IMR-90 (cell line): Measurements from ENCODE around the gene VSX2. TPM values are rescaled to one million over a fixed set of nuclear protein-coding genes. Genes with fewer than 3 reads are reported as not detected.

Source experiments
- ATAC-seq: fragments of 200-7000 bp; cut with Tn5 transposase; 2 replicates; pipeline ENCODE4 v1.9.1; 2020; ENCODE audit warnings: low read depth, mild to moderate bottlenecking, moderate library complexity
- BruUV-seq: library from RNA; stranded (reverse); fragments of 400-500 nt; replicated peaks from 2 replicates; lab custom pipeline; 2021; lab: Mats Ljungman, UMichigan
- CTCF ChIA-PET: fragments of 300-600 bp; formaldehyde crosslinking; extraction: SDS; loops from one replicate; lab custom pipeline; 2021; ENCODE audit warnings: antibody characterized with exemption; lab: Yijun Ruan, JAX
- POLR2A ChIA-PET: fragments of 300-600 bp; sonication (Branson Sonifier 250); formaldehyde crosslinking; loops from one replicate; lab custom pipeline; 2022; ENCODE audit warnings: antibody characterized with exemption; ENCODE audit not compliant: unreplicated experiment; lab: Charles Lee
- DNase-seq: peaks from one replicate; pipeline ENCODE4 v3.0.0; 2013
- H2AFZ ChIP-seq: replicated peaks from 2 replicates; pipeline ENCODE3; 2013; ENCODE audit warnings: low read length, mild to moderate bottlenecking; ENCODE audit not compliant: poor library complexity
- H2AK5ac ChIP-seq: 2 replicates; pipeline ENCODE4 v1.6.1; 2013; ENCODE audit warnings: low read depth, low read length, inconsistent platforms
- H2AK9ac ChIP-seq: replicated peaks from 2 replicates; pipeline ENCODE3; 2013; ENCODE audit warnings: mild to moderate bottlenecking, low read depth, low read length, moderate library complexity; ENCODE audit not compliant: poor library complexity
- H2BK120ac ChIP-seq: 2 replicates; pipeline ENCODE4 v1.6.1; 2013; ENCODE audit warnings: low read depth, low read length, inconsistent platforms
- H2BK15ac ChIP-seq: 3 replicates; pipeline ENCODE4 v1.6.1; 2013; ENCODE audit warnings: low read depth, low read length, inconsistent platforms
- H2BK20ac ChIP-seq: 2 replicates; pipeline ENCODE4 v1.6.1; 2013; ENCODE audit warnings: low read depth, mild to moderate bottlenecking, inconsistent platforms, low read length, moderate library complexity
- H2BK5ac ChIP-seq: 2 replicates; pipeline ENCODE4 v1.6.1; 2013; ENCODE audit warnings: mild to moderate bottlenecking, low read depth, low read length, inconsistent platforms; ENCODE audit not compliant: poor library complexity, severe bottlenecking
- H3K14ac ChIP-seq: replicated peaks from 2 replicates; pipeline ENCODE4 v1.6.1; 2013; ENCODE audit warnings: low read depth, low read length, inconsistent platforms
- H3K18ac ChIP-seq: 2 replicates; pipeline ENCODE4 v1.6.1; 2013; ENCODE audit warnings: low read depth, low read length, control low read depth
- H3K23ac ChIP-seq: 2 replicates; pipeline ENCODE4 v1.6.1; 2013; ENCODE audit warnings: low read depth, low read length, inconsistent platforms
- H3K27ac ChIP-seq: 2 replicates; pipeline ENCODE4 v1.5.1; 2013; ENCODE audit warnings: mild to moderate bottlenecking, control low read depth, low read length; ENCODE audit not compliant: insufficient read depth
- H3K27me3 ChIP-seq: 2 replicates; pipeline ENCODE4 v1.6.1; 2013; ENCODE audit warnings: low read length; ENCODE audit not compliant: control insufficient read depth, insufficient read depth
- H3K36me3 ChIP-seq: 2 replicates; pipeline ENCODE4 v1.6.1; 2013; ENCODE audit warnings: low read length, mixed read lengths; ENCODE audit not compliant: control insufficient read depth, insufficient read depth
- H3K4ac ChIP-seq: 2 replicates; pipeline ENCODE4 v1.6.1; 2013; ENCODE audit warnings: low read depth, low read length, inconsistent platforms
- H3K4me1 ChIP-seq: 2 replicates; pipeline ENCODE4 v1.6.1; 2013; ENCODE audit warnings: low read length, mixed read lengths; ENCODE audit not compliant: control insufficient read depth, insufficient read depth
- H3K4me2 ChIP-seq: 2 replicates; pipeline ENCODE4 v1.6.1; 2013; ENCODE audit warnings: low read depth, mild to moderate bottlenecking, control low read depth, low read length, moderate library complexity
- H3K4me3 ChIP-seq: 2 replicates; pipeline ENCODE4 v1.5.1; 2013; ENCODE audit warnings: low read depth, mild to moderate bottlenecking, control low read depth, low read length, moderate library complexity; ENCODE audit not compliant: insufficient read depth
- H3K56ac ChIP-seq: 2 replicates; pipeline ENCODE4 v1.6.1; 2013; ENCODE audit warnings: low read length, inconsistent platforms; ENCODE audit not compliant: insufficient read depth; ENCODE audit errors: extremely low read depth
- H3K79me1 ChIP-seq, 2 experiments: 2 replicates each; pipeline ENCODE4 v1.6.1; 2013; ENCODE audit warnings: low read length in 2 of 2, inconsistent platforms in 1 of 2, low read depth in 1 of 2
- H3K9ac ChIP-seq: 2 replicates; pipeline ENCODE4 v1.6.1; 2013; ENCODE audit warnings: low read depth, low read length, control low read depth
- H3K9me1 ChIP-seq: 2 replicates; pipeline ENCODE4 v1.6.1; 2013; ENCODE audit warnings: low read length, inconsistent platforms; ENCODE audit not compliant: insufficient read depth
- H3K9me3 ChIP-seq: 2 replicates; pipeline ENCODE4 v1.6.1; 2013; ENCODE audit warnings: low read length; ENCODE audit not compliant: control insufficient read depth, insufficient read depth
- H4K20me1 ChIP-seq: 2 replicates; pipeline ENCODE4 v1.6.1; 2013; ENCODE audit warnings: low read length, inconsistent platforms; ENCODE audit not compliant: insufficient read depth
- H4K5ac ChIP-seq: 2 replicates; pipeline ENCODE4 v1.6.1; 2013; ENCODE audit warnings: mild to moderate bottlenecking, low read depth, low read length, control low read depth
- H4K8ac ChIP-seq, 2 experiments: 2 replicates each; pipeline ENCODE4 v1.6.1; 2013; ENCODE audit warnings: low read depth in 2 of 2, low read length in 2 of 2, control low read depth in 1 of 2, inconsistent platforms in 1 of 2
- H4K91ac ChIP-seq: 2 replicates; pipeline ENCODE4 v1.6.1; 2013; ENCODE audit warnings: low read depth, low read length, inconsistent platforms; ENCODE audit not compliant: insufficient read depth
- BHLHE40 ChIP-seq: fragments of 150-350 bp; IDR thresholded peaks from 2 replicates; pipeline ENCODE4 v1.6.1; 2016; ENCODE audit warnings: mild to moderate bottlenecking, low read depth, low read length
- CEBPB ChIP-seq: IDR thresholded peaks from 2 replicates; pipeline ENCODE4 v1.6.1; 2012; ENCODE audit warnings: low read depth, low read length, improper control_type of control experiment
- CHD1 ChIP-seq: IDR thresholded peaks from 2 replicates; pipeline ENCODE4 v1.6.1; 2012; ENCODE audit warnings: low read depth, low read length, improper control_type of control experiment
- CTCF ChIP-seq: conservative IDR thresholded peaks from 2 replicates; pipeline ENCODE4 v1.5.1; 2012; ENCODE audit warnings: mild to moderate bottlenecking, low read depth, low read length, improper control_type of control experiment
- ELK1 ChIP-seq: fragments of 150-350 bp; IDR thresholded peaks from 2 replicates; pipeline ENCODE4 v1.6.1; 2016; ENCODE audit warnings: low read depth, mild to moderate bottlenecking, low read length, moderate library complexity, borderline replicate concordance
- FOS ChIP-seq: fragments of 150-350 bp; IDR thresholded peaks from 2 replicates; pipeline ENCODE4 v1.6.1; 2016; ENCODE audit warnings: low read depth, low read length
- MAFK ChIP-seq: IDR thresholded peaks from 2 replicates; pipeline ENCODE4 v1.6.1; 2012; ENCODE audit warnings: low read depth, low read length, improper control_type of control experiment
- MAZ ChIP-seq: IDR thresholded peaks from 2 replicates; pipeline ENCODE4 v1.6.1; 2012; ENCODE audit warnings: low read depth, mild to moderate bottlenecking, low read length, improper control_type of control experiment, moderate library complexity, borderline replicate concordance
- USF2 ChIP-seq: fragments of 150-350 bp; IDR thresholded peaks from 2 replicates; pipeline ENCODE4 v1.6.1; 2017; ENCODE audit warnings: mild to moderate bottlenecking, antibody characterized with exemption, low read length, low read depth
- WGBS, 2 experiments: methylation state at CpG; one replicate each; pipeline versions ENCODE4 v1.1.5 to v1.1.7; 2013; ENCODE audit warnings: missing lambda C conversion rate in 2 of 2; ENCODE audit not compliant: insufficient read length in 1 of 2; ENCODE audit errors: extremely low coverage in 2 of 2; 5-methylcytosine and 5-hydroxymethylcytosine counted together
- dilution Hi-C: fragments of 300-500 bp; cut with HindIII; formaldehyde crosslinking; loops from one replicate; pipeline ENCODE4 v1.14.3; 2018; ENCODE audit warnings: low sequenced_read_pairs; ENCODE audit not compliant: unreplicated experiment
- in situ Hi-C: fragments of 300-500 bp; cut with MboI; formaldehyde crosslinking; loops from 3 replicates; pipeline ENCODE4 v1.14.3; 2019; ENCODE audit warnings: low sequenced_read_pairs, inconsistent platforms, mixed read lengths
- intact Hi-C: fragments of 100-400 bp; cut with micrococcal nuclease; formaldehyde crosslinking; loops from 2 replicates; pipeline ENCODE4 v1.10.0; 2022
- polyA plus RNA-seq, 3 experiments: library from polyadenylated mRNA; depleted of rRNA; stranded (reverse); fragments of >200 nt; gene quantifications; 2 replicates each; pipeline ENCODE4 v1.2.3, GENCODE V29; 2012; ENCODE audit warnings: low replicate concordance in 1 of 3
- total RNA-seq: library from RNA; depleted of rRNA; stranded (reverse); fragments of >200 nt; gene quantifications from 2 replicates; pipeline ENCODE4 v1.2.3, GENCODE V29; 2012

The VSX2 gene
- total and polyA plus RNA-seq, 2 of the 4 experiments (the other 2 are of a cell fraction): not detected

GRCh38 chr14:74249433-74250375, 10.5 kb downstream of the VSX2 start:
- Histone ChIP-seq H3K9me3 (no peaks in the 10 kb centered on the region), H3K14ac (no peak overlapping the region), H3K18ac (no peak overlapping the region), H3K9me1 (no peaks in the 10 kb centered on the region), H2BK120ac (no peak overlapping the region), H3K27ac (no peak overlapping the region), H3K4me1 (no peaks in the 10 kb centered on the region), H2BK20ac (no peak overlapping the region), H3K79me1 (no peaks in the 10 kb centered on the region), H4K8ac (no peak overlapping the region), H4K20me1 (no peaks in the 10 kb centered on the region; the same call in 1 of the 2 replicates), H2AFZ (no peak overlapping the region), H4K91ac (no peak overlapping the region), H2BK15ac (no peak overlapping the region), H3K9ac (no peak overlapping the region), H3K36me3 (no peaks in the 10 kb centered on the region), H3K56ac (no peak overlapping the region), H3K4me3 (no peak overlapping the region), H2AK5ac (no peak overlapping the region), H3K4ac (no peak overlapping the region), H3K23ac (no peak overlapping the region), H2AK9ac (no peak overlapping the region), H2BK5ac (no peak overlapping the region), H3K27me3 (peaks cover 56% of the 10 kb centered on the region), H3K4me2 (no peak overlapping the region), H4K5ac (no peak overlapping the region)
- intact Hi-C loops (no loop called here), dilution Hi-C loops (no loop called here), in situ Hi-C loops (loop anchor here (5.0 kb wide), 1 partner anchor 137 kb away; no protein-coding TSS in a partner anchor)
- POLR2A ChIA-PET: no interaction called here
- no TSS peak for BruUV-seq
- no peak for ATAC-seq
- CTCF ChIA-PET: interaction anchor here (0.9 to 1.1 kb wide), 2 partner anchors 17 to 44 kb away, joined by 3 to 4 read pairs; no protein-coding TSS in a partner anchor
- DNase-seq: no peak
- 80% methylated on average over 1 of the region's 12 CpGs; no CpG with 5 or more reads in 1 of the 2 experiments for WGBS, 2 experiments
- TF ChIP-seq CHD1 (no peak), USF2 (no peak), MAZ (no peak), MAFK (no peak), ELK1 (no peak), CEBPB (no peak), FOS (no peak), BHLHE40 (no peak), CTCF (no peak)
